NCI-H1436 (cell line): ENCODE results near the gene LPP.

Experiments
- DNase-seq: peaks from one replicate; lab custom pipeline; 2025; lab: John Stamatoyannopoulos, UW

The LPP gene

DNA sequence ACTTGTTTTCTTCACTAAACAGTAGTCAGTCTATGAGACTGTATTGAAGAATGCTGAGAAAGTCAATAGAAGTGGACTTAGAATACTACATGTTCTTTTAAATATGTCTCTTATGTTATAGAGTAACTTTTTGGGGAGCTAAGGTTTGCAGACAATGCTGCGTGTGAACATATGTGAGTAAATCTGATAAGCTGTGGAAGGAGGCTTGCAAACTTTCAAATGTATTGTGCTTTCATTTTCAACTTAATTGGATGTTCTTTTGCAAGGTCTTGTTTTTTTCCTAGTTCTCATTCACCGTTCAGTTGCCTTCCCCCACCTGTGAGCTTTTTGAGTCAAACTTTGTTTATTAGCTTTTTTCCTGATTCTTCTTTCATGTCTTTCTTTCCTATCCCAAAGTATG is 176.2 kb downstream of the LPP start:
- DNase-seq, result no peak

DNA sequence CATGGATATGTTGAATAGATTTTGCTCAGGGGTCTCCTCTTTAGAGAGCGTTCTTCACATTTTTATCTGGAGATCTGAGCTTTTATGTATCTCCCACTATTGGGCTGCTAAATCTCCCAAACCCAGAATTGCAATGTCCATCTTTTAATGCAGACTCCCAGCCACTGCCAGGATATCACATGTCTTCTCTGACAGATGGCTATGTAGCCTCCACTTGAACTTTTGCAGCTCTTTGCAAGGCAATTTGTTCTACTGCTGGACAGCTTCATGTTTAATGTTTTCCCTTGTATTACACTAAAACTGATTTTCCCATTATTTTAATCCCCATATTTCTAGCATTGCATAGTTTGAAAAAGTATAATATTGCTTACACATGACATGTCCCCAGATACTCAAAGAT is 177.2 kb downstream of the LPP start:
- DNase-seq, result no peak

DNA sequence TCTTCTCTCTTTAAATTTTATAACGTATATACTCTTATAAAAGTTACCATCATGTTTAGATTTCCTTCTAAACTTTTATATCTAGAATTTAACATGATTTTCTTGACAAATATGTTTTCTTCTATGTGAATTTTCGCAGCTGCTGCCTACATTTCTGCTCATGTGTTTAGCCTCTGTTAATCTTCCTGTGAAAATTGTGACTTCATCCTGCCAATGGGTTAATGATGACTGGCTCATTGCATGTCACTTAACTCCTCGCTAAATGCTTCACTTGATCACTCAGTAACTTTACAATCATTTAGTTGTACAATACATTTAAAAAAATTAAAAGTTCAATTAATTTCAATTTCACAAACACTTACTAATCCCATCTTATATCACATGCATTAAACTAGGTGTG is 178.1 kb downstream of the LPP start:
- DNase-seq, result no peak

DNA sequence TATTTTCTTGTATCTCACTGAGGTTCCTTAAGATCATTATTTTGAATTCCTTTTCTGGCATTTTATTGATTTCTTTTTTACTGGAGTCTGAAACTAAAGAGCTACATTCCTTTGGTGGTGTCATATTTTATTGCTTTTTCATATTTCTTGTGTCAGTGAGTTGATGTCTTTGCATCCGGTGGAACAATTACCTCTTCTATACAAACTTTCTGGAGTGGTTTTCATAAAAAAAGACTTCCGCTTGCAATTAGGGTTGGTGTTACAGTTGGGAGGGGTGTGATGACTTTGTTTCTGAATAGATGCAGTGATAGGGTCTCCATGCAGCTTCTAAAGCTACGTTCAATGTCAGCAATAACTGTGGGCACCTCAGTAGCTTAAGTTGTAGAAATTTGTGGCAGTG is 181.7 kb downstream of the LPP start:
- DNase-seq, result no peak

DNA sequence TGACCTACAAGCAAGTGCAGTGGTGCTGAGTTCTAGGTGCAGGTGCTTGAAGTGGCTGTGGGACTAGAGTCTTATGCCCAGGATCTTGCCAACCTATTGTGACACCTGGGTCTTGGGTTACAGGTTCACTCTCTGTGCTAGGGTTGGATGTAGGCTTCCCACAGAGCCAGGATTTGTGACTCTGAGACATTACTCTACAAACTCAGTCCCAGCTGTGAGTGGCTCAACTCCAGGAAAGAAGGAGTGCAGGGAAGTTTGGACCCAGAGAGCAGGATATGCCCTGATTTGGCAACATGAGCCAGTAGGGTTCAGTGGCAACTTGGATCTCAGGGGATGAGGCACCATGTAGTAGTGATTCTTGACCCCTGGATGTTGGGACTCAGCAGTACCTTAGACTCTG is 182.2 kb downstream of the LPP start:
- DNase-seq, result no peak

DNA sequence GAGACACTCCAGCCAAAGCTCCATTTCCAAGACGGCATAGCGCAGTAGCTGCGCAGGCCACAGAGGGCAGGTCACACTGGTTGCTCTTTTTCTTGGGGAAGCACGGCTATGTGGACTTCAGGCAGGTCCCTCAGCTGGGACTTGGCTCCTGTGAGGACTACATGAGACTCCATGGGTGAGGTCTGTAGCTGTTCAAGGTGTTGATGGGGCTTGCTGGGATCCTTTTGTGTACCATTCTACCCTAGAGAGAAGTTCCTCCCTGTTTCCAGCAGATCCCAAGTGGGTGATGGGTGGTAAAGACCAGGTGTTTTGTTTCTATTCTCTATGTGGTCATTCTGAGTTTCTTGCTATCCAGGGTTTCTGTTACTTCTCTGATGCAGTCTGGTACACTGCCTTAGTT is 183.3 kb downstream of the LPP start:
- DNase-seq, result no peak

DNA sequence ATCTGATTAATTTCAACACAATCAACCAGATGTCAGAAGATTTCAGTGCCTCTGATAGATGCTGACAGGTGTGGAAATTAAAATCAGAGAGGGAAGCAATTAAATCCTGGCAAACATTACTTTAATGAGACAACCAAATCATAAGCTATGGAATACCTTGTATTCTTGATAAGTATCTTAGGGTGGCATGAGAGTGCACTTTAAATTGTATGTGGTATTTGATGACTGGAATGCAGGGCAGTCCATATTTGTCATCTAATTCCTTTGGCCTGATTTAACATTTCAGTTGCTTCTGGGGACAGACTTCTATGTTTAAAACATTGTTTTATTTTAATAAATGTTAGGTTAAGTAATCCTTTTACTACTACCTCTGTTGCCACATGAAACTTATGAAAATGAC is 184.1 kb downstream of the LPP start:
- no peak for DNase-seq

DNA sequence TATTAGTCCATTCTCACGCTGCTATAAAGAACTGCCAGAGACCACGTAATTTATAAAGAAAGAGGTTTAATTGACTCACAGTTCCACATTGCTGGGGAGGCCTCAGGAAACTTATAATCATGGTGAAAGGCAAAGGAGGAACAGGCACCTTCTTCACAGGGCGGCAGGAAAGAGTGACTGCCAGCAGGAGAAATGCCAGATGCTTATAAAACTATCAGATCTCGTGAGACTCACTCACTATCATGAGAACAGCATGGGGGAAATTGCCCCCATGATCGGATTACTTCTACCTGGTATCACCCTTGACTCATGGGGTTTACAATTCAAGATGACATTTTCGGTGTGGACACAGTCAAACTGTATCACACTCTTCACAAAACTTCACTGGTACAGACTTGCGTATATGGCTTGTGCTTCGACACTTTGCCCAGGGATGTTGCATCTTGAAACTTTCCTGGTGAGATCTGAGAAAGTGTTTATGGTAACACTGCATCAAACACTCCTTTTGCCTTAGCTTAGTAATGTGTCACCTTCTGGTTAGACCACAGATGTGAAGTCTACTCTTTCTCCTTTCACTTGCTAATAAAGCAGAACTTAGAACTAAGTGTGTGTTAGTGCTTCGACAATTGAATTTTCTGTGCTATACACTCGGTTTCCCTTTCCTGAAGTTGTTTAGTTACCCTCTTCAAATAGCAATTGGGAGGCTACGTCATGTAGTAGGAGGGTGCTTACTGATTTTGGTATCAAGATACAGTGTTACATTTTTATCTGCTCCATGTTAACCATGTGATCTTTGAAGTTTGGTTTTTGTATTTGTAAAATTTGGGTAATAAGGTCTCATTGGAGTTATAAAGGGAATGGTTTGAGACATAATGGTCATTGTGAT is 185.7 kb downstream of the LPP start:
- DNase-seq, result no peak

DNA sequence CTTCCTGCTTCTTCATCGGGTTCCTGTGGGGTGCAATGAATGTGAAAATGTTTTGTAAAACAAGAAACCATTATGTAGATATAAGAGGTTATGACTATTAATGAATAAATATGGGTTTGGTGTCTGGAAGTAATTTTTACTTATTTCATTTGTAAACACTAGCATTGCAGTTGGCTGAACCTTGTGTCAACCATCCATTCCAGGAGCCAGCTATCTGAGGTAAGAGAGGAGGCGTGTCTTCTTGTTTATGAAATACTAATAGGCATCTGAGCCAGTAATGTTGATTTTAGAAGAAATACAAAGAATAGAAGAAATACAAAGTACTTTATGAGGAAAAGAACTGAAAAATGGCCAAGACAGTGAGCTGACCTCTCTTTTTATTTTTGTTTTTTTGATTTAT is 187.5 kb downstream of the LPP start:
- no peak for DNase-seq

DNA sequence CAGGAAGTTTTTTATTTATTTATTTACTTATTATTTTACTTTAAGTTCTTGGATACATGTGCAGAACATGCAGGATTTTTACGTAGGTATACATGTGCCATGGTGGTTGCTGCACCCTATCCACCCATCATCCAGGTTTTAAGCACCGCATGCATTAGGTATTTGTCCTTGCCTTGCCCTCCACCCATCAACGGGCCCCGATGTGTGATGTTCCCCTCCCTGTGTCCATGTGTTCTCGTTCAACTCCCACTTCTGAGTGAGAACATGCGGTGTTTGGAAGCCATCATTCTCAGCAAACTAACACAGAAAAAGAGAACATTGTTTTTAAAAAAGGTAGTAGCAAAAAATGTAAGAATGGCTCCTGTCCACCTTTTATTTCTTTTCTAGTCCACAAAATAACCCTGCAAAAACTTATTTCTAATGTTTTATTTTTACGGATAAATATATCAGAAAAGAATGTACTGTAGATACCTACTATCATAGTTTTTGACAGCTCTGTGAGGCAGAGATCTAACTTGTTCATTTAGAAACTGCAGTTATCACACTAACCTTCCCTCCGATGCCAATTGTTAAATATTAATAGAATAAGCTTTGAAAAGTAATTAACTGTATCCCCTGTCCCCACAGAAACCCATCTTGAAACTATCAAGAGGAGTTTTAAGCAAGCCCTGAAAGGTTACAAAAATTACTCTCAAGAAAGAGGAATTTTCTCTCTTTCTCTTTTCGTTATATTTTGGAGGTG is 189.2 kb downstream of the LPP start:
- no peak for DNase-seq

DNA sequence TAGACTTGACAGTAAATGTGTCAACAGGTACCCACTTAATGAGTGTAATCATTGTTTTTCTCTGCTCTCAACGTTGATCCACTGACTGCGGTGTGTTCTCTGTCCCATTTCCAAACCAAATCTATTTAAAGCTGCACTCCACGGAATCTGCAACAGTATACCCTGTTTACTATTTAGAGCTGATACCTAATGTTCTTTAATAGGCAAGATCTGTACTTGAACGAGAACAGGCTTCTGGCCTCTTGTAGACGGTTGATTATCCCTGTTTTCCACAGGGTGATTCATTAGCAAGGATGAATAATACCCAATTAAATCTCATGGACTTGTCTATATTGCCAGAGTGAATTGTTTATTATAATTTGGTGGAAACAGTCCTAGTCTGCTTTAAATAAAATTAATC is 189.9 kb downstream of the LPP start:
- no peak for DNase-seq

DNA sequence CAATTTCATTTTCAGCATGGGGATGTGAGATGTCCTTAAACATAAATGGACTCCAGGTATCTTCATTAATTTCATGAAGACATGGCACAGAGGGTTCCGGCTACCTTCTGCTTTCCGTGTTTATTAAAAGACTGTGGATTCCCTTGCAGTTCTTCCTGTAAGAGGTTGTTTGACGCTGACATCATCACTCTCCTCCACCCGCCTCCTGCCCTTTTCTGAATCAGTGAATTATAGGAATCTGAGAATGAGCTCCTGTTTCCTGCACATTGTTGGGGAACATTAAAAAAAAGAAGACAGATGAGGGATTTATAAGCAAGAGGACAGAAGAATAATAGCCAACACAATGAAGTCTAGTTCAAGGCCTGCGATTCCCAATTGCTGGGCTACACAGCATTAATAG is 191.3 kb downstream of the LPP start:
- no peak for DNase-seq

DNA sequence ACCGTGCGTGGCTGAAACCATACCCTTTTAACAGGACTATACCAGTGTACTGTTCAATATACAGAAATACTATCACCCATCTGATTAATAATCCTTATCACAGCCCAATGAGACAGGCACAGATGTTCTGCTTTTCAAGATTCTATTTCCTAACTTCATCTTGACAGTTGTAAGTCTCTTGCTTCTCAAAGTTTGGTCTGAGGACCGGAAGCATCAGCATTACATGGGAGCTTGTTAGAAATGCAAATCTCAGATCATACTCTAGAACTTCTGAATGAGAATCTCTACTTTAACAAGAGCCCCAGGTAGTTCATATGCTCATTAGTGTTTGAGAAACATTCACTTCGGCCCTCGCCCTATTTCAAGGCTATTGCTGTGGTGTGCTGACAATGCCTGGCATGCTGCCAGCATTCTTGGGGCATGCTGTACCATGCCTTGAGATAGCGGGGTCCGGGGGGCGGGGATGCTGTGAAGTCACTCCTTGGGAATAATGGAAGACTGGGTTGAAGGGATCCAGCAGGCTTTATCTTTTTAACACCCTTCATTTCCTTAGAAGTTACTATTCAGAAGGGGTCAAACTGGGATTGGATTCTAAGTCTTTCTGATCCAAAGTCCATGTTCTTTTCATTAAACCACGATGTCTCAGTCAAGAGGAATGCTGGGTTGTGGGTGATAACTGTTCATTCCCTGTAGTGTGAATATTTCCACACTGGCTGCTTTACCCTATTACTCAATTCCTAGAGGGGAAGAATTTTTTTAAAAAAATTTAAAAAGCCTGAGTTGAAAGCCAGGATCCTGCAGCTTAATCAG is 194.7 kb downstream of the LPP start:
- DNase-seq, result no peak

DNA sequence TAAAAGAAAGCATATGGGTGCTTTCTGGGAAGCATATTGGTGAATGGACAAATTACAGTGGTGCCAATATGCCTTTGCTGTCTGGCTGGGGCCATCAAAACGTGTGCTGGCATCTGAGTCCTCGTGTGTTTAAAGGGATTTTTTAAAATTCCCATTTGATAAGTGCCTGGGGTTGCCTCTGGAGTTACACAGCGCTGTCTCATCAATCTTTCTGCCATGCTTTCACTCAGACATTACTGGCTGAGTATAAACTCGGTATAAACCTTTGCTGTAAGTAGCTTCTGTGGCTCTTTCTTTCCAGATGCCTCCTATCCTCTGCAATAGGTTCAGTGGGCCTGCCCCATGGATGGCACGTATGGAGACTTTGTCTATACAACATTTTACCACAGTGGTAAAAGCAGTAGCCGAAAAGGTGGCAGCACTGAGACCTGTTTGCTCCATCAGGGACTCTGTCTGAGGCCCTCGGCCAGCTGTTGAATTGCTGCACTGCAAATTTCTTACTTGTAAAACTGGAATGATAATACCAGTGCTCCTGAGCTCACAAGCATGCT is 195.5 kb downstream of the LPP start:
- DNase-seq, result no peak

DNA sequence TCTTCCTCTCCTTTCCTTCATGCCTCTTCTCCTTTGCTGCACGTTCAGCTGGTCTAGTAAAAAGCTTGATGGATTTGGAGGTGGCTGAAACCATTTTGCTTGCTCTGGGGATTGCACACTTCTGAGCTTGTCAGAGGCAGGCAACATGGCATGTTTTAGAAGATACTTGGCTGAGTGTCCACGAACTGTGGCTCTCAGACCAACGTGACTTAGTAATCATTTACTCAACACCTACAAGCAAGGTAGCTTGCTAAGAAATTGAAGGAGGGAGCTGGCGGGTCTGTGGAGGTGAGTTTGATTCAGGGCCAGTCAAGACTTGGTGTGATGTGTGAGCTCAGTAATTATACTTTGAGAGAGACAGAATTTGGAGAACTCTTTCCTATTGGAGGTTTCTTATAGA is 196.0 kb downstream of the LPP start:
- no peak for DNase-seq

DNA sequence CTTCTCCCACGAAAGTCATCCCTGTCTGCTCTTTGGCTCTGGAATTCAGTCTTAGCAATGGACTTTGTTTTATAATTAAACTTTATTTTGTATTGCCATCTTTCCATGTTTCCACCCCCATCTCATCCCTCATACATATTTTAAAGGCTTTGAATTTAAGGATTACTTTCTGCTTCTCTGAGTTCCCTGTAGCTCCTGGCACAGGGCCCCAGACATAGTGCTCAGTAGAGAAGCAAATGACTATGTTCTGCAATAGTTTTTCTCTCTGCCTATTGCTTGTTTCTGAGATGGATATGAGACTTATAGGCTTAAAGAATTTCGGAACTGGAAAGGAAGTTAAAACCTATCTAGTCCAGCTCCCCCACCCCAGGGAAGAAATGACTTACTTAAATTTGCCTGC is 197.0 kb downstream of the LPP start:
- DNase-seq, result no peak

DNA sequence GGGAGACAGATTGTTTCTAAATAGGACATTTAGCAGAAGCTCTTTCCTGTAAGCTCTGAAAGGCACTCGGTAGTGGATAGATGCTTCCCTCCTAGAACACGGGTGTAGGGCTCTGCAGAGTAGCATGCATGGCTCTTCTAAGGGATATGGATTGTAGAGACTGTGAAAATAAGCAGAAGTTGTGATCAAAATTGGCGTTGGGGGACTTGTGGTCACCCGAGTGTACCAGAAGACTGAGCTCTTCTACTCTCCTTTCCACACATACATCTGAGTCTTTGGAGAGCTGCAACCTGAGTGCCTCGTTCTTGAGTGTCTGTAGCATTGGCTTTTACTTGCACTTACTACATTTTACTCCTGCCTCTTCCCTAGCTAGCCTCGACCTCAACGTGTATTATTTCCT is 197.7 kb downstream of the LPP start:
- DNase-seq, result no peak

DNA sequence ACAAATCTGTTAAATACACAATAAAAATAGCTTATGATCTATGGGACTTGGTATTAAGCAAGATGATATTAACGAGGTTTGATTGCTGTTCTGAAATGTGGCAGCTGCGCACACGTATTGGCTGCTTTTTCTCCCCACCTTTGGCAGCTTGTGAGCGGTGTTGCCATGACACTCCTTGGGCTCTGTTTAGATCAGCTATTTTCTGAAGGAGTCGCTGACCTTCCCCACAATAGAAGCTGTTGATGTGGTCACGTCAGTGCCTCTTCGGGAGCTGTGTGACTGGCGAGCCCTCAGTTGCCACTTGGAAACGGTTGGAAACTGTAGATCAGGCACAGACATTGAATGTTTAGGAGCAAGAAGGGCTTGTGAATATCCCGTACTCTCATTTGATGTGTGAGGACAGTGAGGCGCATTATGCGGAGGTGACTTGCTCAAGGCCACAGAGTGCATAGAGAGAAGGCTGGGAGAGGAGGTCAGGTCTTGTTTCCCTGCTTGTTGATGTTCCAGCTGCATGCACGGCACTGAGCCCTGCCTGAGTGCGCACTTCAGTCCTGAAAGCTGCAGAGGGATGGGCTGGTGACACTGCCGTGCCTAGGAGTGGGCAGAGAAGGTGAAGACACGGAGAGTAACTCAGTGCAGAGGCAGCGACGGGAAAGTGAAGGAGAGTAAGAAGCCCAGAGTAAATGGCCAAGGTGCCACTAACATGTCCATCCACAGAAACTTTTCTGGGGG is 198.4 kb downstream of the LPP start:
- DNase-seq, result no peak

DNA sequence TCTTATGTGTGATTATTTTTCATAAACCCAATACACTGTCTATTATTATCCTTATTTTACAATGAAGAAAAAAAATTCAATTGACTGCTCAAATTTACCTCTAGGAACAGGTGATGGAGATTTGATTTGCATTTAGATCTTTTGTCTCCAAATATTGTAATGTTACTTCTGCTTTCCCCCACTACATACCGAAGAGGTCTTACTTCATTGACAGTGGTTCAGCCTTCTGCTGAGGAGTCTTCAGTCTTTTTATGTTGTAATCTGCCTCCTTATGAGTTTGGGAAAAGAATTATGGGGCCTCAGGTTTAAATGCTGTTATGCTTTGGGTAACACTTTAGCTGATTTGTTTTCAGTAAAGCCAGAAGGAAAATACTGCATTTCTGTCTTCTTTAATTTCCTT is 199.5 kb downstream of the LPP start:
- DNase-seq, result no peak

DNA sequence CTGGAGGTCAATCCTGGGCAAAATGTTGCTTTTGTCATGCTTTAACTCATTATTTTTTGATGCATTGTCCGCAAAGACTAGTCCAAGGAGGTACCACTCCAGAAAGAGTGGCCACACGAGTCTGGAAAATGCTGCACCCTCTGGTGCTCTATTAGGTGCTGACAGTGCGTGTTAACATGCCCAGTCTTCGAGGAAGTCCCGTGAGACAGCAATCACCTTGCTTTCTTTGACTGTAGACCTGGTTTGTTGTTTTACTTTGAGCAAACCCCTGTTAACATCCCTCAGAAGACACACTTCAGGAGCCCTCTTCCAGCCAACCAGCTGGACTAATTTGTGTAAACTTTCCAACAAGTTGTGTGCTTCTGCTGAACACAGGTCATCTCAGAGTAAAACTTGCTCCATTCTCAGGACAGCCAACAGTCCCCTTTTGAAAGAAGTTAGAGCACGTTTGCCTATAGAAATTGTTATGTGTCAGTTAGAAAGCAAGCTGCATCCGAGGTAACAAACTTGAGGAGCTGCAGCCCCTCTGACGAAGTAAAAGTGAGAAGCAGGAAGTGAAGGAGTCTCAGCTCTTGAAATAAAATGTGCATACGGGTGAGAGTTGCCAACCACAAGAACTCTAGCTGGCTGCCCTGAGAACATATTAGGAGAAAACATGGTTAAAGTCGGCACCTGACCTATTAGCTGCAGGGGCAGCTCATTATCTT is 205.0 kb downstream of the LPP start:
- DNase-seq, result no peak

DNA sequence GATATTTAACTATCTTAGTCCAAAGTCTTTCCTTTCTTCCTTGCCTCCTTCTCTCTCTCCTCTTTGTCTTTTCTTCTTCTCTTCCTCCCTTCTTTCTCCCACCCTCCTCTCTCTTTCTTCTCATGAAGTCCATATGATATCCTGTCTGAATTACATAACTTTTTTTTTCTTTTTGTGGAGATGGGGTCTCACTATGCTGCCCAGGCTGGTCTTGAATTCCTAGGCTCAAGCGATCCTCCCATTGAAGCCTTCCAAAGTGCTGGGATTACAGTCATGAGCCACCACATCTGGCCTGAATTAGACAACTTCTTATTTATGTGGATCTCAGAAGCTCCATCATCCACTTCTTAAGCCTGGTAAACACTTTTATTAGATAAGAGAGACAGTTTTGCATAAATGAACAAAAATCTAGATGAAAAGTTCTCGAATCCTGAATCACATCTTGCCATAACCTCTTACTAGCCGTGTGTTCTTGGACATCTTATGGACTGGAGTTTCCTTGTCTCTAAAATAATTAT is 206.5 kb downstream of the LPP start:
- DNase-seq, result no peak
